GM23338 (cell line): ENCODE results near the gene MLX. TPM values are rescaled to one million over a fixed set of nuclear protein-coding genes. Genes with fewer than 3 reads are reported as not detected.

Source experiments
- ATAC-seq: fragments of 200-7000 bp; cut with Tn5 transposase; 3 replicates; pipeline ENCODE4 v1.9.1; 2020
- DNase-seq: peaks from one replicate; pipeline ENCODE4 v3.0.0-alpha.2; 2015; ENCODE audit warnings: low spot score
- H2AFZ ChIP-seq: fragments of 200-600 bp; sonication (generic); 2 replicates; pipeline ENCODE4 v1.8.0; 2016; ENCODE audit warnings: antibody characterized with exemption, mild to moderate bottlenecking, moderate library complexity
- H3F3A ChIP-seq: fragments of 200-600 bp; sonication (generic); replicated peaks from 2 replicates; pipeline ENCODE4 v1.8.0; 2017; ENCODE audit warnings: antibody characterized with exemption, mixed run types, low read depth
- H3K27ac ChIP-seq: fragments of 200-600 bp; sonication (generic); 2 replicates; pipeline ENCODE4 v1.6.1; 2016; ENCODE audit warnings: low read depth
- H3K27me3 ChIP-seq: fragments of 200-600 bp; sonication (generic); 2 replicates; pipeline ENCODE4 v1.8.0; 2016; ENCODE audit warnings: mild to moderate bottlenecking, mixed run types, moderate library complexity; ENCODE audit not compliant: insufficient read depth
- H3K36me3 ChIP-seq: fragments of 200-600 bp; sonication (generic); 2 replicates; pipeline ENCODE4 v1.8.0; 2016; ENCODE audit warnings: mild to moderate bottlenecking; ENCODE audit not compliant: insufficient read depth
- H3K4me1 ChIP-seq: fragments of 200-600 bp; sonication (generic); 2 replicates; pipeline ENCODE4 v1.8.0; 2016; ENCODE audit warnings: mild to moderate bottlenecking, moderate library complexity; ENCODE audit not compliant: insufficient read depth
- H3K4me2 ChIP-seq: fragments of 200-600 bp; sonication (generic); 2 replicates; pipeline ENCODE4 v1.7.1; 2017; ENCODE audit warnings: mixed run types
- H3K4me3 ChIP-seq: fragments of 200-600 bp; sonication (generic); 2 replicates; pipeline ENCODE4 v1.6.1; 2016; ENCODE audit warnings: mixed run types
- H3K79me2 ChIP-seq: fragments of 200-600 bp; sonication (generic); replicated peaks from 2 replicates; pipeline ENCODE4 v1.8.0; 2017; ENCODE audit warnings: mild to moderate bottlenecking; ENCODE audit not compliant: insufficient read depth
- H3K9me2 ChIP-seq: fragments of 200-600 bp; sonication (generic); 2 replicates; pipeline ENCODE4 v1.8.0; 2017; ENCODE audit not compliant: insufficient read depth
- H4K20me1 ChIP-seq: fragments of 200-600 bp; sonication (generic); replicated peaks from 2 replicates; pipeline ENCODE4 v1.8.0; 2017; ENCODE audit warnings: mild to moderate bottlenecking; ENCODE audit not compliant: insufficient read depth
- H3K27ac Mint-ChIP-seq: 2 replicates; pipeline ENCODE4 v1.8.0; 2020; ENCODE audit warnings: inconsistent platforms, mild to moderate bottlenecking, moderate library complexity, mixed read lengths
- H3K27me3 Mint-ChIP-seq: 3 replicates; pipeline ENCODE4 v1.8.0; 2022; ENCODE audit warnings: low read depth, mild to moderate bottlenecking, moderate library complexity, mixed read lengths, inconsistent platforms; ENCODE audit not compliant: insufficient read depth, poor library complexity
- H3K36me3 Mint-ChIP-seq: 3 replicates; pipeline ENCODE4 v1.8.0; 2021; ENCODE audit warnings: low read depth, mild to moderate bottlenecking, inconsistent platforms, moderate library complexity, mixed read lengths
- H3K4me1 Mint-ChIP-seq: 3 replicates; pipeline ENCODE4 v1.8.0; 2020; ENCODE audit warnings: mild to moderate bottlenecking, inconsistent platforms, mixed read lengths
- H3K4me3 Mint-ChIP-seq: 3 replicates; pipeline ENCODE4 v1.8.0; 2021; ENCODE audit warnings: moderate library complexity, mild to moderate bottlenecking, inconsistent platforms, mixed read lengths
- H3K9me3 Mint-ChIP-seq: 3 replicates; pipeline ENCODE4 v1.8.0; 2020; ENCODE audit warnings: moderate library complexity, mild to moderate bottlenecking, inconsistent platforms, mixed read lengths
- CREB1 ChIP-seq: fragments of 250-450 bp; sonication (Bioruptor Pico); IDR thresholded peaks from 2 replicates; pipeline ENCODE4 v1.5.0; 2020; ENCODE audit warnings: low read depth, mild to moderate bottlenecking, moderate library complexity
- JUNB ChIP-seq: IDR thresholded peaks from one replicate; pipeline ENCODE4 v1.6.1; 2016; ENCODE audit warnings: antibody characterized with exemption; ENCODE audit not compliant: unreplicated experiment
- NANOG ChIP-seq: IDR thresholded peaks from 2 replicates; pipeline ENCODE4 v1.6.1; 2016; ENCODE audit warnings: antibody characterized with exemption, borderline replicate concordance
- STAT1 ChIP-seq: IDR thresholded peaks from one replicate; pipeline ENCODE4 v1.6.1; 2016; ENCODE audit warnings: antibody characterized with exemption; ENCODE audit not compliant: unreplicated experiment
- ZNF331 ChIP-seq: fragments of 250-450 bp; sonication (Bioruptor Pico); IDR thresholded peaks from 2 replicates; pipeline ENCODE4 v1.5.0; 2020; ENCODE audit warnings: low read depth, mild to moderate bottlenecking, moderate library complexity
- polyA plus RNA-seq: library from polyadenylated mRNA; unstranded; fragments of >200 nt; fragmentation: Nextera tagmentation; extraction: Ambion mirVana; gene quantifications from 2 replicates; pipeline ENCODE4 v1.2.1, GENCODE V29; 2016
- total RNA-seq: library from RNA; depleted of rRNA; stranded (reverse); fragments of >200 nt; shearing (Covaris generic); gene quantifications from 2 replicates; pipeline ENCODE4 v1.2.3, GENCODE V29; 2014
- TF ChIP-seq, protein P1 (sequence below): fragments of 250-450 bp; sonication (Bioruptor Pico); IDR thresholded peaks from 2 replicates; pipeline ENCODE4 v1.5.0; 2020; ENCODE audit warnings: mild to moderate bottlenecking, moderate library complexity
- TF ChIP-seq, protein P2 (sequence below): IDR thresholded peaks from 2 replicates; pipeline ENCODE4 v1.6.1; 2016; ENCODE audit warnings: antibody characterized with exemption
- TF ChIP-seq, protein P3 (sequence below): IDR thresholded peaks from one replicate; pipeline ENCODE4 v1.6.1; 2018; ENCODE audit warnings: antibody characterized with exemption; ENCODE audit not compliant: unreplicated experiment

MLX gene
- total and polyA plus RNA-seq, 2 experiments from 2014 or later = 33.2 to 34.1 TPM

DNA sequence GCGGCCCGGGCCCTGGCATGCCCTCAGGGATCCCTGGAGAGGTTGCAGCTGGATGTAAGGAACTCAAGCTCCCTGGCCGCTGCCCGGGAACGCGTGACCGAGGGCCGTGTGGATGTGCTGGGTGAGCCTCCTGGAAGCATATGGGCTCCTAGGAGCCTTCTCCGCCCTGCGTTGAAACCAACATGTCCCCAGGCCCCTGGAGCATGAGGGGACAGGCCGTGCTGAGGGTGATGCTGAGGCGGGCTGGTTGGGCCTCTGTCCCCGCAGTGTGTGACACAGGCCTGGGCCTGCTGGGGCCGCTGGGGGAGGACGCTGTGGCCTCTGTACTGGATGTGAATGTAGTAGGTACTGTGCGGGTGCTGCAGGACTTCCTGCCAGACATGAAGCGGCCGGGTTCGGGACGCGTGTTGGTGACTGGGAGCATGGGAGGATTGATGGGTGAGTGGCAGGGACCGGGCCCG is 19.9 kb upstream of the MLX start (continued):
- no peak for TF ChIP-seq ZNF331 (CRISPR knock-in tag)
- TF ChIP-seq, protein P1, sequence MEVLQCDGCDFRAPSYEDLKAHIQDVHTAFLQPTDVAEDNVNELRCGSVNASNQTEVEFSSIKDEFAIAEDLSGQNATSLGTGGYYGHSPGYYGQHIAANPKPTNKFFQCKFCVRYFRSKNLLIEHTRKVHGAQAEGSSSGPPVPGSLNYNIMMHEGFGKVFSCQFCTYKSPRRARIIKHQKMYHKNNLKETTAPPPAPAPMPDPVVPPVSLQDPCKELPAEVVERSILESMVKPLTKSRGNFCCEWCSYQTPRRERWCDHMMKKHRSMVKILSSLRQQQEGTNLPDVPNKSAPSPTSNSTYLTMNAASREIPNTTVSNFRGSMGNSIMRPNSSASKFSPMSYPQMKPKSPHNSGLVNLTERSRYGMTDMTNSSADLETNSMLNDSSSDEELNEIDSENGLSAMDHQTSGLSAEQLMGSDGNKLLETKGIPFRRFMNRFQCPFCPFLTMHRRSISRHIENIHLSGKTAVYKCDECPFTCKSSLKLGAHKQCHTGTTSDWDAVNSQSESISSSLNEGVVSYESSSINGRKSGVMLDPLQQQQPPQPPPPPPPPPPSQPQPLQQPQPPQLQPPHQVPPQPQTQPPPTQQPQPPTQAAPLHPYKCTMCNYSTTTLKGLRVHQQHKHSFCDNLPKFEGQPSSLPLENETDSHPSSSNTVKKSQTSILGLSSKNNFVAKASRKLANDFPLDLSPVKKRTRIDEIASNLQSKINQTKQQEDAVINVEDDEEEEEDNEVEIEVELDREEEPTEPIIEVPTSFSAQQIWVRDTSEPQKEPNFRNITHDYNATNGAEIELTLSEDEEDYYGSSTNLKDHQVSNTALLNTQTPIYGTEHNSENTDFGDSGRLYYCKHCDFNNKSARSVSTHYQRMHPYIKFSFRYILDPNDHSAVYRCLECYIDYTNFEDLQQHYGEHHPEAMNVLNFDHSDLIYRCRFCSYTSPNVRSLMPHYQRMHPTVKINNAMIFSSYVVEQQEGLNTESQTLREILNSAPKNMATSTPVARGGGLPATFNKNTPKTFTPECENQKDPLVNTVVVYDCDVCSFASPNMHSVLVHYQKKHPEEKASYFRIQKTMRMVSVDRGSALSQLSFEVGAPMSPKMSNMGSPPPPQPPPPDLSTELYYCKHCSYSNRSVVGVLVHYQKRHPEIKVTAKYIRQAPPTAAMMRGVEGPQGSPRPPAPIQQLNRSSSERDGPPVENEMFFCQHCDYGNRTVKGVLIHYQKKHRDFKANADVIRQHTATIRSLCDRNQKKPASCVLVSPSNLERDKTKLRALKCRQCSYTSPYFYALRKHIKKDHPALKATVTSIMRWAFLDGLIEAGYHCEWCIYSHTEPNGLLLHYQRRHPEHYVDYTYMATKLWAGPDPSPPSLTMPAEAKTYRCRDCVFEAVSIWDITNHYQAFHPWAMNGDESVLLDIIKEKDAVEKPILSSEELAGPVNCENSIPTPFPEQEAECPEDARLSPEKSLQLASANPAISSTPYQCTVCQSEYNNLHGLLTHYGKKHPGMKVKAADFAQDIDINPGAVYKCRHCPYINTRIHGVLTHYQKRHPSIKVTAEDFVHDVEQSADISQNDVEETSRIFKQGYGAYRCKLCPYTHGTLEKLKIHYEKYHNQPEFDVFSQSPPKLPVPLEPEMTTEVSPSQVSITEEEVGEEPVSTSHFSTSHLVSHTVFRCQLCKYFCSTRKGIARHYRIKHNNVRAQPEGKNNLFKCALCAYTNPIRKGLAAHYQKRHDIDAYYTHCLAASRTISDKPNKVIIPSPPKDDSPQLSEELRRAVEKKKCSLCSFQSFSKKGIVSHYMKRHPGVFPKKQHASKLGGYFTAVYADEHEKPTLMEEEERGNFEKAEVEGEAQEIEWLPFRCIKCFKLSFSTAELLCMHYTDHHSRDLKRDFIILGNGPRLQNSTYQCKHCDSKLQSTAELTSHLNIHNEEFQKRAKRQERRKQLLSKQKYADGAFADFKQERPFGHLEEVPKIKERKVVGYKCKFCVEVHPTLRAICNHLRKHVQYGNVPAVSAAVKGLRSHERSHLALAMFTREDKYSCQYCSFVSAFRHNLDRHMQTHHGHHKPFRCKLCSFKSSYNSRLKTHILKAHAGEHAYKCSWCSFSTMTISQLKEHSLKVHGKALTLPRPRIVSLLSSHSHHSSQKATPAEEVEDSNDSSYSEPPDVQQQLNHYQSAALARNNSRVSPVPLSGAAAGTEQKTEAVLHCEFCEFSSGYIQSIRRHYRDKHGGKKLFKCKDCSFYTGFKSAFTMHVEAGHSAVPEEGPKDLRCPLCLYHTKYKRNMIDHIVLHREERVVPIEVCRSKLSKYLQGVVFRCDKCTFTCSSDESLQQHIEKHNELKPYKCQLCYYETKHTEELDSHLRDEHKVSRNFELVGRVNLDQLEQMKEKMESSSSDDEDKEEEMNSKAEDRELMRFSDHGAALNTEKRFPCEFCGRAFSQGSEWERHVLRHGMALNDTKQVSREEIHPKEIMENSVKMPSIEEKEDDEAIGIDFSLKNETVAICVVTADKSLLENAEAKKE = no peak
- TF ChIP-seq, protein P2, sequence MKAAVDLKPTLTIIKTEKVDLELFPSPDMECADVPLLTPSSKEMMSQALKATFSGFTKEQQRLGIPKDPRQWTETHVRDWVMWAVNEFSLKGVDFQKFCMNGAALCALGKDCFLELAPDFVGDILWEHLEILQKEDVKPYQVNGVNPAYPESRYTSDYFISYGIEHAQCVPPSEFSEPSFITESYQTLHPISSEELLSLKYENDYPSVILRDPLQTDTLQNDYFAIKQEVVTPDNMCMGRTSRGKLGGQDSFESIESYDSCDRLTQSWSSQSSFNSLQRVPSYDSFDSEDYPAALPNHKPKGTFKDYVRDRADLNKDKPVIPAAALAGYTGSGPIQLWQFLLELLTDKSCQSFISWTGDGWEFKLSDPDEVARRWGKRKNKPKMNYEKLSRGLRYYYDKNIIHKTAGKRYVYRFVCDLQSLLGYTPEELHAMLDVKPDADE = no peak
- TF ChIP-seq STAT1 = no peak

DNA sequence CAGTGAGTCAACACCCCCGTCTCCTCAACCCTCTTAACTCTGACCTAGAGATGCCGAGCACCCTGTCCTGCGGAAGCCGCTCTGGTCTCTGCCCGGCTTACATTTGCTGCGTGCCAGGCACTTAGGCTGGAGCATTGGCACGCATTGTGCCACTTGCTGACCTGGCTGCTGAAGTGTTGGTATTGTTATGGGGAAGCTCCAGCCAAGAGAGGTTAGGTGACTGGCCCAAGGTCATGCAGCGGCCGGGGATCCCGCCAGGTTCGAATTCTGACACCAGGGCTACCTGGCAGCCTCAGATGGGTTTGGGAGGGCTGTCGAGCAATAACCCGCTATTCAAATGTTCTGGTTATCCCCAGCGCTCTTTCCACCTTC is 19.2 kb upstream of the MLX start:
- Histone ChIP-seq H2AFZ (peak overlapping the region; percentile 92; the same call in 1 of the 2 replicates), H3K4me2 (peak overlapping the region; percentile 84), H3K4me3 (peak overlapping the region; percentile 72), H3K36me3 (no peaks in the 10 kb centered on the region), H3K27ac (no peak overlapping the region), H4K20me1 (peaks cover 6% of the 10 kb centered on the region; the same call in 1 of the 2 replicates), H3K27me3 (0 out of 2 replicates have a peak, but pooled peaks cover 7% of the 10 kb centered on the region), H3K79me2 (0 out of 2 replicates have a peak, but pooled peaks cover 2% of the 10 kb centered on the region), H3K4me1 (peaks cover 4% of the 10 kb centered on the region; the same call in 1 of the 2 replicates), H3K9me2 (no peaks in the 10 kb centered on the region), H3F3A (peaks cover 10% of the 10 kb centered on the region)
- no peak for DNase-seq
- Mint-ChIP-seq H3K4me3 (peak overlapping the region; percentile 66), H3K27me3 (peaks cover 7% of the 10 kb centered on the region), H3K9me3 (no peaks in the 10 kb centered on the region), H3K36me3 (peaks cover 3% of the 10 kb centered on the region; the same call in 1 of the 3 replicates), H3K4me1 (peaks cover 8% of the 10 kb centered on the region; the same call in 2 of the 3 replicates), H3K27ac (no peak overlapping the region)
- no peak for ATAC-seq
- TF ChIP-seq, protein P2 = no peak
- TF ChIP-seq NANOG (no peak), ZNF331 (CRISPR knock-in tag) (no peak), CREB1 (CRISPR knock-in tag) (no peak), JUNB (no peak)
- TF ChIP-seq, protein P3, sequence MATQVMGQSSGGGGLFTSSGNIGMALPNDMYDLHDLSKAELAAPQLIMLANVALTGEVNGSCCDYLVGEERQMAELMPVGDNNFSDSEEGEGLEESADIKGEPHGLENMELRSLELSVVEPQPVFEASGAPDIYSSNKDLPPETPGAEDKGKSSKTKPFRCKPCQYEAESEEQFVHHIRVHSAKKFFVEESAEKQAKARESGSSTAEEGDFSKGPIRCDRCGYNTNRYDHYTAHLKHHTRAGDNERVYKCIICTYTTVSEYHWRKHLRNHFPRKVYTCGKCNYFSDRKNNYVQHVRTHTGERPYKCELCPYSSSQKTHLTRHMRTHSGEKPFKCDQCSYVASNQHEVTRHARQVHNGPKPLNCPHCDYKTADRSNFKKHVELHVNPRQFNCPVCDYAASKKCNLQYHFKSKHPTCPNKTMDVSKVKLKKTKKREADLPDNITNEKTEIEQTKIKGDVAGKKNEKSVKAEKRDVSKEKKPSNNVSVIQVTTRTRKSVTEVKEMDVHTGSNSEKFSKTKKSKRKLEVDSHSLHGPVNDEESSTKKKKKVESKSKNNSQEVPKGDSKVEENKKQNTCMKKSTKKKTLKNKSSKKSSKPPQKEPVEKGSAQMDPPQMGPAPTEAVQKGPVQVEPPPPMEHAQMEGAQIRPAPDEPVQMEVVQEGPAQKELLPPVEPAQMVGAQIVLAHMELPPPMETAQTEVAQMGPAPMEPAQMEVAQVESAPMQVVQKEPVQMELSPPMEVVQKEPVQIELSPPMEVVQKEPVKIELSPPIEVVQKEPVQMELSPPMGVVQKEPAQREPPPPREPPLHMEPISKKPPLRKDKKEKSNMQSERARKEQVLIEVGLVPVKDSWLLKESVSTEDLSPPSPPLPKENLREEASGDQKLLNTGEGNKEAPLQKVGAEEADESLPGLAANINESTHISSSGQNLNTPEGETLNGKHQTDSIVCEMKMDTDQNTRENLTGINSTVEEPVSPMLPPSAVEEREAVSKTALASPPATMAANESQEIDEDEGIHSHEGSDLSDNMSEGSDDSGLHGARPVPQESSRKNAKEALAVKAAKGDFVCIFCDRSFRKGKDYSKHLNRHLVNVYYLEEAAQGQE = no peak
